K562 (cell line): Measurements from ENCODE around the gene RRAD. TPM values are rescaled to one million over a fixed set of nuclear protein-coding genes. Genes with fewer than 3 reads are reported as not detected.
"Not testable (repeated sequence)": the region's sequence is repeated elsewhere in the genome, so short reads cannot be mapped to it uniquely, and the experiment has no call there.

Source experiments
- ATAC-seq: fragments of 200-7000 bp; cut with Tn5 transposase; 3 replicates; pipeline ENCODE4 v1.9.1; 2020; ENCODE audit warnings: moderate library complexity
- BruUV-seq: library from RNA; stranded (reverse); fragments of 400-500 nt; replicated peaks from 2 replicates; lab custom pipeline; 2021; lab: Mats Ljungman, UMichigan
- CTCF ChIA-PET: fragments of 300-600 bp; formaldehyde crosslinking; extraction: SDS; loops from one replicate; lab custom pipeline; 2021; ENCODE audit warnings: low intra/inter-chr PET ratio; lab: Yijun Ruan, JAX
- POLR2A ChIA-PET: fragments of 300-600, 350-650 bp; sonication (Branson Sonifier 250); formaldehyde crosslinking; extraction: SDS; loops from one replicate; lab custom pipeline; 2021; ENCODE audit warnings: antibody characterized with exemption, inconsistent platforms; lab: Yijun Ruan, JAX
- DNase-seq, 4 experiments: peaks; one replicate each; pipeline versions ENCODE4 v3.0.0 to v3.0.0-alpha.2; 2011 to 2018; ENCODE audit warnings: low spot score in 3 of 4, mixed read lengths in 3 of 4; ENCODE audit errors: extremely low read depth in 1 of 4
- FAIRE-seq: peaks from 2 replicates; lab custom pipeline; 2011; peaks lifted over from hg19 to GRCh38; lab: Jason Lieb, UNC
- H2AFZ ChIP-seq: 2 replicates; pipeline ENCODE4 v1.6.0; 2011; ENCODE audit warnings: low read depth, low read length, control low read depth, inconsistent platforms
- H3K27ac ChIP-seq: fragments of 200-600 bp; 3 replicates; pipeline ENCODE4 v1.8.0; 2011; ENCODE audit warnings: low read depth, mild to moderate bottlenecking, control low read depth, inconsistent platforms, low read length, moderate library complexity, mixed read lengths; ENCODE audit errors: extremely low read depth
- H3K27me3 ChIP-seq, 2 experiments: fragments of 300-600 bp in 1 of 2; 2 replicates in 1 of 2; 3 replicates in 1 of 2; pipeline versions ENCODE4 v1.6.0 to v1.8.0; 2011; ENCODE audit warnings: inconsistent platforms in 2 of 2, low read length in 2 of 2, mild to moderate bottlenecking in 1 of 2, mixed read lengths in 1 of 2, moderate library complexity in 1 of 2; ENCODE audit not compliant: control insufficient read depth in 2 of 2, insufficient read depth in 2 of 2
- H3K36me3 ChIP-seq: fragments of 300-600 bp; 3 replicates; pipeline ENCODE4 v1.8.0; 2011; ENCODE audit warnings: mild to moderate bottlenecking, low read length, inconsistent platforms; ENCODE audit not compliant: control insufficient read depth, insufficient read depth
- H3K4me1 ChIP-seq, 2 experiments: fragments of 200-600 bp in 1 of 2; replicated peaks in 1 of 2; 2 replicates in 1 of 2; 3 replicates in 1 of 2; pipeline versions ENCODE4 v1.5.1 to v1.8.0; 2011; ENCODE audit warnings: inconsistent platforms in 2 of 2, low read length in 2 of 2, mild to moderate bottlenecking in 1 of 2, mixed read lengths in 1 of 2, moderate library complexity in 1 of 2; ENCODE audit not compliant: control insufficient read depth in 2 of 2, insufficient read depth in 2 of 2
- H3K4me2 ChIP-seq: 2 replicates; pipeline ENCODE4 v1.6.1; 2011; ENCODE audit warnings: low read length, control low read depth, inconsistent platforms, mixed read lengths; ENCODE audit not compliant: insufficient read depth
- H3K4me3 ChIP-seq: fragments of 200-600 bp; sonication (generic), shearing (Covaris generic); 2 replicates; pipeline ENCODE4 v1.5.1; 2016; ENCODE audit warnings: control low read depth, inconsistent platforms
- H3K79me2 ChIP-seq: fragments of 200-600 bp; 3 replicates; pipeline ENCODE4 v1.8.0; 2011; ENCODE audit warnings: low read length, inconsistent platforms; ENCODE audit not compliant: control insufficient read depth, insufficient read depth
- H3K9ac ChIP-seq, 2 experiments: 2 replicates each; pipeline versions ENCODE4 v1.6.0 to v1.6.1; 2011; ENCODE audit warnings: low read depth in 2 of 2, low read length in 2 of 2, control low read depth in 1 of 2, inconsistent platforms in 1 of 2, mild to moderate bottlenecking in 1 of 2, mixed read lengths in 1 of 2; ENCODE audit not compliant: insufficient read depth in 1 of 2
- H3K9me1 ChIP-seq: one replicate; pipeline ENCODE4 v1.6.0; 2011; ENCODE audit warnings: inconsistent platforms, mild to moderate bottlenecking, low read length, moderate library complexity; ENCODE audit not compliant: control insufficient read depth, insufficient read depth
- H3K9me3 ChIP-seq: replicated peaks from 2 replicates; pipeline ENCODE4 v1.5.1; 2011; ENCODE audit warnings: low read depth, low read length, inconsistent platforms; ENCODE audit not compliant: control insufficient read depth, insufficient read depth
- H4K20me1 ChIP-seq: replicated peaks from 2 replicates; pipeline ENCODE4 v1.6.1; 2011; ENCODE audit warnings: low read length, inconsistent platforms, mixed read lengths; ENCODE audit not compliant: control insufficient read depth, insufficient read depth
- HMBOX1 ChIP-seq: sonication (generic); IDR thresholded peaks from 2 replicates; pipeline ENCODE4 v1.6.1; 2016
- PURB ChIP-seq: sonication (generic); formaldehyde crosslinking; IDR thresholded peaks from 2 replicates; pipeline ENCODE4 v1.9.0; 2021; ENCODE audit warnings: low read depth, mild to moderate bottlenecking, missing genetic modification reagents
- RAD51 ChIP-seq: fragments of 450-650 bp; IDR thresholded peaks from 2 replicates; pipeline ENCODE4 v1.7.1; 2016; ENCODE audit warnings: low read depth, mild to moderate bottlenecking, borderline replicate concordance
- RBM14 ChIP-seq: fragments of 200-400 bp; formaldehyde crosslinking; IDR thresholded peaks from 2 replicates; pipeline ENCODE4 v1.6.1; 2018; ENCODE audit warnings: low read depth, mild to moderate bottlenecking, low read length, moderate library complexity, borderline replicate concordance; ENCODE audit not compliant: insufficient read depth
- RBM25 ChIP-seq: fragments of 200-400 bp; formaldehyde crosslinking; IDR thresholded peaks from 2 replicates; pipeline ENCODE4 v1.6.1; 2018; ENCODE audit warnings: low read length, low read depth, moderate library complexity; ENCODE audit not compliant: severe bottlenecking
- ZNF121 ChIP-seq: sonication (generic); formaldehyde crosslinking; conservative IDR thresholded peaks from 2 replicates; pipeline ENCODE4 v1.8.0; 2022; ENCODE audit warnings: missing genetic modification reagents
- ZNF280B ChIP-seq: fragments of 250-450 bp; sonication (Bioruptor Pico); IDR thresholded peaks from 2 replicates; pipeline ENCODE4 v1.5.1; 2021; ENCODE audit warnings: mild to moderate bottlenecking
- WGBS: fragments of 100-300 bp; shearing (Covaris generic); methylation state at CpG from one replicate; pipeline ENCODE4 v1.1.6; 2016; ENCODE audit warnings: low coverage, mixed read lengths; ENCODE audit not compliant: insufficient coverage; ENCODE audit errors: missing lambda C conversion rate; 5-methylcytosine and 5-hydroxymethylcytosine counted together
- in situ Hi-C: fragments of 300-500 bp; cut with MboI; formaldehyde crosslinking; loops from 4 replicates; pipeline ENCODE4 v1.15.0; 2018; ENCODE audit warnings: inconsistent platforms, mixed read lengths
- intact Hi-C: fragments of 100-400 bp; cut with micrococcal nuclease; formaldehyde crosslinking; loops from 2 replicates; pipeline ENCODE4 v1.14.2; 2022
- polyA plus RNA-seq, 8 experiments: library from polyadenylated mRNA; depleted of rRNA in 4 of 8; stranded (reverse) in 5 of 8; unstranded in 3 of 8; fragments of >200 nt; fragmentation: Nextera tagmentation in 2 of 8; fragmentation: Illumina TruSeq in 1 of 8; extraction: Ambion mirVana in 2 of 8; extraction: Trizol in 1 of 8; gene quantifications; 2 replicates each; pipeline versions ENCODE4 v1.2.1 to v1.2.3, GENCODE V29; 2011 to 2014; ENCODE audit warnings: inconsistent platforms in 1 of 8, missing spikeins in 1 of 8
- total RNA-seq, 7 experiments: library from RNA; depleted of rRNA in 6 of 7; stranded (reverse); fragments of >200 nt in 6 of 7; fragmentation: Illumina TruSeq in 2 of 7; extraction: Trizol in 2 of 7; gene quantifications; 2 replicates each; pipeline versions ENCODE4 v1.2.1 to v1.2.3, GENCODE V29; 2011 to 2021; ENCODE audit warnings: low replicate concordance in 1 of 7

Gene RRAD
- total and polyA plus RNA-seq, 9 of the 15 experiments (the other 6 are each of a cell fraction or from before 2014, with no cell fraction given), result 0.09 to 0.20 (median 0.13) TPM; not detected in 5

- TF ChIP-seq PURB (CRISPR knock-in tag) (no peak), ZNF280B (CRISPR knock-in tag) (no peak), RAD51 (no peak)
- TF ChIP-seq, all 486 proteins: peak for 0
Measured at GRCh38 chr16:66946541-66946940, 21.2 kb upstream of the RRAD start (continued).

GRCh38 chr16:66945939-66946338 lies 20.6 kb upstream of the RRAD start:
- ChIA-PET POLR2A (no interaction called here), CTCF (interaction anchor here (2.4 kb wide), 1 partner anchor 155 kb away, joined by 9 read pairs; no protein-coding TSS in a partner anchor)
- intact Hi-C loops, result loop anchor here (2.0 to 5.0 kb wide), 3 partner anchors 31 to 156 kb away; no protein-coding TSS in a partner anchor
- 46% methylated on average over 4 of the region's 4 CpGs for WGBS
- no peak for DNase-seq
- no peak overlapping the region for H3K4me2 ChIP-seq
- FAIRE-seq, result no peak
- peaks cover 30% of the 10 kb centered on the region; the same call in 2 of the 3 replicates for H3K36me3 ChIP-seq
- no peak for ATAC-seq
- H3K27me3 ChIP-seq, result no peaks in the 10 kb centered on the region
- in situ Hi-C loops, result no loop called here
- H4K20me1 ChIP-seq, result no peaks in the 10 kb centered on the region
- peaks cover 0 to 16% of the 10 kb centered on the region in 2 experiments; a peak in 1 of 5 replicates for H3K4me1 ChIP-seq
- TF ChIP-seq ZNF121 (peak; percentile 54), RBM14 (no peak), HMBOX1 (no peak), RBM25 (peak; percentile 11)
- no peak overlapping the region for H3K27ac ChIP-seq
- BruUV-seq, result no TSS peak
- no peak overlapping the region for H3K9ac ChIP-seq
- no peak overlapping the region for H3K4me3 ChIP-seq
- H3K9me1 ChIP-seq, result no peaks in the 10 kb centered on the region
- no peaks in the 10 kb centered on the region for H3K9me3 ChIP-seq
- H3K79me2 ChIP-seq, result no peaks in the 10 kb centered on the region
- H2AFZ ChIP-seq, result no peak overlapping the region

- ATAC-seq, in situ Hi-C loops, H4K20me1 ChIP-seq, H3K27me3 ChIP-seq, BruUV-seq, H3K9me3 ChIP-seq, H3K4me2 ChIP-seq, H3K4me3 ChIP-seq, H3K9ac ChIP-seq, H3K79me2 ChIP-seq, H2AFZ ChIP-seq, FAIRE-seq, H3K9me1 ChIP-seq, H3K27ac ChIP-seq, DNase-seq: not testable (repeated sequence)
- intact Hi-C loops, result loop anchor here (5.0 kb wide), 2 partner anchors 48 to 157 kb away; no protein-coding TSS in a partner anchor
- ChIA-PET POLR2A (interaction anchor here (1.3 kb wide), 1 partner anchor 16 kb away, joined by 3 read pairs; the partner anchor contains the start of gene CES3), CTCF (interaction anchor here (0.6 to 0.7 kb wide), 3 partner anchors 50 to 472 kb away, joined by 3 read pairs; partner anchors contain the start of gene ZDHHC1)
- H3K36me3 ChIP-seq, result peaks cover 40% of the 10 kb centered on the region; the same call in 2 of the 3 replicates
- H3K4me1 ChIP-seq, result peaks cover 0 to 16% of the 10 kb centered on the region in 2 experiments; a peak in 1 of 5 replicates
- WGBS, result 73% methylated on average over 9 of the region's 9 CpGs
Measured at GRCh38 chr16:66944971-66945370, 19.6 kb upstream of the RRAD start.
